Sigmoid colon (tissue), 7 donors: ENCODE results near the gene PDE9A. TPM values are rescaled to one million over a fixed set of nuclear protein-coding genes. Genes with fewer than 3 reads are reported as not detected.

Source experiments
- DNase-seq: peaks from one replicate; pipeline ENCODE4 v3.0.0-alpha.2; 2019
- H3K27ac ChIP-seq, 4 donors: fragments of 200-600 bp; sonication (generic); one replicate each; pipeline ENCODE4 v1.5.1; 2016 to 2019; ENCODE audit warnings: mild to moderate bottlenecking in 1 of 4
- H3K27me3 ChIP-seq, 3 donors: fragments of 200-600 bp; sonication (generic); one replicate each; pipeline ENCODE4 v1.5.1; 2019; ENCODE audit warnings: mild to moderate bottlenecking in 1 of 3
- H3K36me3 ChIP-seq, 4 donors: fragments of 200-600 bp; sonication (generic); one replicate each; pipeline ENCODE4 v1.5.1; 2016 to 2019
- H3K4me1 ChIP-seq, 4 donors: fragments of 200-600 bp; sonication (generic); one replicate each; pipeline ENCODE4 v1.5.1; 2017 to 2019
- H3K4me3 ChIP-seq, 4 donors: fragments of 200-600 bp; sonication (generic); one replicate each; pipeline ENCODE4 v1.5.1; 2017 to 2019; ENCODE audit warnings: mild to moderate bottlenecking in 2 of 4, moderate library complexity in 1 of 4
- H3K9me3 ChIP-seq, 4 donors: fragments of 200-600 bp in 3 of 4; sonication (generic) in 3 of 4; one replicate each; pipeline versions ENCODE4 v1.5.1 to v1.6.1; 2013 to 2019
- EP300 ChIP-seq, 4 donors: sonication (generic); formaldehyde crosslinking; IDR thresholded peaks; one replicate each; pipeline ENCODE4 v1.6.1; 2017; ENCODE audit warnings: antibody characterized with exemption in 4 of 4
- POLR2A ChIP-seq, 2 donors: fragments of 450-650 bp; IDR thresholded peaks; one replicate each; pipeline ENCODE4 v1.6.1; 2016; ENCODE audit warnings: antibody characterized with exemption in 2 of 2, mild to moderate bottlenecking in 2 of 2, moderate library complexity in 2 of 2
- POLR2AphosphoS5 ChIP-seq, 4 donors: sonication (generic); formaldehyde crosslinking; IDR thresholded peaks; one replicate each; pipeline ENCODE4 v1.6.1; 2017; ENCODE audit warnings: antibody characterized with exemption in 4 of 4
- WGBS, 2 donors: extraction: QIAGEN DNeasy Blood & Tissue Kit; methylation state at CpG; one replicate each; pipeline ENCODE4 v1.1.7; 2013; 5-methylcytosine and 5-hydroxymethylcytosine counted together
- intact Hi-C: fragments of 100-400 bp; cut with DNase I; formaldehyde crosslinking; loops from one replicate; pipeline ENCODE4 v1.15.1; 2023
- polyA plus RNA-seq, 3 donors: library from polyadenylated mRNA; stranded (reverse); fragments of 200-250 nt; gene quantifications; one replicate each; pipeline ENCODE4 v1.2.3, GENCODE V29; 2013
- total RNA-seq, 4 donors: library from RNA; depleted of rRNA; stranded (reverse); fragments of >200 nt; gene quantifications; one replicate each; pipeline ENCODE4 v1.1.0, GENCODE V29; 2016
- TF ChIP-seq, protein P1 (sequence below), 4 experiments: fragments of 450-650 bp in 3 of 4; fragments of 200-600 bp in 1 of 4; IDR thresholded peaks; one replicate each; pipeline ENCODE4 v1.5.1; 2016 to 2019; ENCODE audit warnings: antibody characterized with exemption in 4 of 4, mild to moderate bottlenecking in 3 of 4, moderate library complexity in 2 of 4
- donor health status: healthy with polysubstance abuse.
- donor health status: Bipolar disorder and iron deficiency.
- donor health status: healthy.

The PDE9A gene
- total and polyA plus RNA-seq, 7 donors, result 71.6 to 433 (median 102) TPM

DNA sequence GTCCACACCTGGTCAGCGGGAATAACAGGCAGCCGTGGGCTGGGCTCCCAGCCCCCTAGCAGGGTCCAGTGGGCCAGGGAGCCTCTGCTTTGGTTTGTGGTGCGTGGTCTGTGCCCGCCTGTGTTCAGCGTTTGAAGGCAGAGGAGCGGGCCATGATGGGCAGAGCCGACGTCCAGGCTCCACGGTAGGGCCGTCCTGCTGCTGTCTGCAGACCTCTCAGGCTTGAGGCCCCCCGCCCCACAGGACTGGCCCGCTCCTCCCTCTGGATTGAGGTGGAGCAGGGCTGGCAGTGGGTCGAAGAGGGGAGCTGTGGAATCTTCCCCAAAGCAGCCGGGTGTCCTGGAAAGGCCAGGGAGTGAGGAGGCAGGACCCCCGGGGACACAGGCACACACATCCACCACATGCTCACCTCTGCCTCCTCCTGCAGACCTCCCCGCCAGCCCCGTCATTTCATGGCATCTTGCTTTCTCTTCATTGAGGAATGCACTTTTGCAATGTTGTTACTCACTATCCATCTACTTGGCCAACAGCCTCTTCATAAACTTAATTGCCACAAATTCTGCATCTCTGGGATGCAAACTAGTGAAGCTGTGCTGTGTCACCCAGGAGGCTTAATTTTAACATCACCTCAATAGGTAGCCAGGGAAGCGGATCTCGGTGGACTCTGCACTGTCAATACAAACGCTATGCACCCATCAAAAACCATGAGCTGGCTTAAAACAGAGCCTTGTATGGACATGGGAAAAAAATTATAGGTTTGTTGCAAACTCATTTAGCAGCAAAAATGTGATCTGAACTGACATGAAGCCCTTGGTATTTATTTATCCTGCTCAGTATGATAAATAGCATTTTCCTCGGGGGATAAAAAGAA, 85.9 kb downstream of the PDE9A start:
- peak; percentile 59 for DNase-seq
- Histone ChIP-seq H3K36me3 (peaks cover 8 to 57% (median 18%) of the 10 kb centered on the region in 4 donors), H3K4me3 (no peak overlapping the region), H3K9me3 (no peaks in the 10 kb centered on the region), H3K4me1 (peaks cover 0 to 46% (median 31%) of the 10 kb centered on the region in 4 donors), H3K27ac (peak overlapping the region; percentile 80 to 83 (median 82)), H3K27me3 (no peaks in the 10 kb centered on the region)
- 95 to 96% methylated on average over 21 of the region's 21 CpGs for WGBS, 2 donors
- TF ChIP-seq POLR2A (IDR thresholded peaks at IDR 0.05), result no peak
- TF ChIP-seq EP300 (IDR thresholded peaks at IDR 0.05), result no peak
- TF ChIP-seq, protein P1, sequence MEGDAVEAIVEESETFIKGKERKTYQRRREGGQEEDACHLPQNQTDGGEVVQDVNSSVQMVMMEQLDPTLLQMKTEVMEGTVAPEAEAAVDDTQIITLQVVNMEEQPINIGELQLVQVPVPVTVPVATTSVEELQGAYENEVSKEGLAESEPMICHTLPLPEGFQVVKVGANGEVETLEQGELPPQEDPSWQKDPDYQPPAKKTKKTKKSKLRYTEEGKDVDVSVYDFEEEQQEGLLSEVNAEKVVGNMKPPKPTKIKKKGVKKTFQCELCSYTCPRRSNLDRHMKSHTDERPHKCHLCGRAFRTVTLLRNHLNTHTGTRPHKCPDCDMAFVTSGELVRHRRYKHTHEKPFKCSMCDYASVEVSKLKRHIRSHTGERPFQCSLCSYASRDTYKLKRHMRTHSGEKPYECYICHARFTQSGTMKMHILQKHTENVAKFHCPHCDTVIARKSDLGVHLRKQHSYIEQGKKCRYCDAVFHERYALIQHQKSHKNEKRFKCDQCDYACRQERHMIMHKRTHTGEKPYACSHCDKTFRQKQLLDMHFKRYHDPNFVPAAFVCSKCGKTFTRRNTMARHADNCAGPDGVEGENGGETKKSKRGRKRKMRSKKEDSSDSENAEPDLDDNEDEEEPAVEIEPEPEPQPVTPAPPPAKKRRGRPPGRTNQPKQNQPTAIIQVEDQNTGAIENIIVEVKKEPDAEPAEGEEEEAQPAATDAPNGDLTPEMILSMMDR (IDR thresholded peaks at IDR 0.05), result no peak
- no peak for TF ChIP-seq POLR2AphosphoS5 (IDR thresholded peaks at IDR 0.05)
- intact Hi-C loops, result no loop called here

DNA sequence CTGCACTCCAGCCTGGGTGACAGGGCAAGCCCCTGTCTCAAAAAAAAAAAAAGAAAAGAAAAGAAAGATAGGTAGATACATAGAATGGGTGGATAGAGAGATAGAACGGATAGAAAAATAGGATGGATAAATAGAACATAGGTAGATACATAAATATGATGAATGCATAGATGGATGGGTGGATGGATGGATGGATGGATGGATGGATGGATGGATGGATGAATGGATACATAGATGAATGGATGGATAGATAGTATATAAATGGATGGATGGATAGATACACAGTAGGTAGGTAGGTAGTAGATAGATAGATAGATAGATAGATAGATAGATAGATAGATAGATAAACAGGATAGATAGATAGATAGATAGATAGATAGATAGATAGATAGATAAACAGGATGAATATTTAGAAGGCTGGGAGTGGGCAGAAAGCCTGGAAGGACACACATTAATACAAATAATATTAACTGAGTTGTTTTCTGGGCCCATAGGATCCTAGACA, 87.0 kb downstream of the PDE9A start:
- no peak for DNase-seq
- Histone ChIP-seq H3K27ac (no peak overlapping the region), H3K27me3 (no peaks in the 10 kb centered on the region), H3K9me3 (no peaks in the 10 kb centered on the region), H3K4me1 (peaks cover 0 to 46% (median 33%) of the 10 kb centered on the region in 4 donors), H3K4me3 (no peak overlapping the region), H3K36me3 (peaks cover 0 to 57% (median 13%) of the 10 kb centered on the region in 4 donors)
- intact Hi-C loops, result loop anchor here (5.0 kb wide), 1 partner anchor 68 kb away; no protein-coding TSS in a partner anchor
- WGBS, 2 donors, result 97 to 98% methylated on average over 1 of the region's 1 CpG
- no peak for TF ChIP-seq EP300 (IDR thresholded peaks at IDR 0.05)
- TF ChIP-seq POLR2AphosphoS5 (IDR thresholded peaks at IDR 0.05), result no peak
- TF ChIP-seq POLR2A (IDR thresholded peaks at IDR 0.05), result no peak
- TF ChIP-seq, protein P1 (IDR thresholded peaks at IDR 0.05), result no peak

DNA sequence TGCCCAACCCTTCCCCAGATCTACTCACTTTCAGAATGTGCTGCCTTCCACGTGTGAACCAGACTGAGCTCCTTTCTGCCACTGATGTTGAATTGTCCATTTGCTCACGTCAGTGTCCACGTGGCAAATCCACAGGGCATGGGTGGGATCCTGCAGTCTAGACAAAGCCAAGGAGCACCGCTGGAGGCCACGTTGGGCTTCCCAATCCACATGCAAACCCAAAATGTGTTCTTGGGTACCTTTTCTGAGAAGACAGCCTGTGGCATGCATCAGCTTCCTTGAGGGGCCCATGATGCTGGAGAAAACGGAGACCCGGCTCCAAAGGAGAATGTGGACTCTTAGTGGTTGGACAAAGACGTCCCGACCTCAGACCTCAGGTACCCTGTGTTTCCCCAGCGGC, 87.6 kb downstream of the PDE9A start:
- 88 to 93% methylated on average over 10 of the region's 10 CpGs for WGBS, 2 donors
- peaks cover 0 to 51% (median 39%) of the 10 kb centered on the region in 4 donors for H3K4me1 ChIP-seq
- peaks cover 0 to 57% (median 7%) of the 10 kb centered on the region in 4 donors for H3K36me3 ChIP-seq
- H3K27me3 ChIP-seq, result no peaks in the 10 kb centered on the region
- TF ChIP-seq POLR2AphosphoS5 (IDR thresholded peaks at IDR 0.05), result no peak
- TF ChIP-seq, protein P1 (IDR thresholded peaks at IDR 0.05), result no peak
- TF ChIP-seq EP300 (IDR thresholded peaks at IDR 0.05), result no peak
- TF ChIP-seq POLR2A (IDR thresholded peaks at IDR 0.05), result no peak
- H3K27ac ChIP-seq, result peak overlapping the region in 2 of 4 donors; percentile 15 to 37
- intact Hi-C loops, result loop anchor here (5.0 kb wide), 1 partner anchor 69 kb away; no protein-coding TSS in a partner anchor
- H3K9me3 ChIP-seq, result no peaks in the 10 kb centered on the region
- peak; percentile 24 for DNase-seq
- H3K4me3 ChIP-seq, result no peak overlapping the region

DNA sequence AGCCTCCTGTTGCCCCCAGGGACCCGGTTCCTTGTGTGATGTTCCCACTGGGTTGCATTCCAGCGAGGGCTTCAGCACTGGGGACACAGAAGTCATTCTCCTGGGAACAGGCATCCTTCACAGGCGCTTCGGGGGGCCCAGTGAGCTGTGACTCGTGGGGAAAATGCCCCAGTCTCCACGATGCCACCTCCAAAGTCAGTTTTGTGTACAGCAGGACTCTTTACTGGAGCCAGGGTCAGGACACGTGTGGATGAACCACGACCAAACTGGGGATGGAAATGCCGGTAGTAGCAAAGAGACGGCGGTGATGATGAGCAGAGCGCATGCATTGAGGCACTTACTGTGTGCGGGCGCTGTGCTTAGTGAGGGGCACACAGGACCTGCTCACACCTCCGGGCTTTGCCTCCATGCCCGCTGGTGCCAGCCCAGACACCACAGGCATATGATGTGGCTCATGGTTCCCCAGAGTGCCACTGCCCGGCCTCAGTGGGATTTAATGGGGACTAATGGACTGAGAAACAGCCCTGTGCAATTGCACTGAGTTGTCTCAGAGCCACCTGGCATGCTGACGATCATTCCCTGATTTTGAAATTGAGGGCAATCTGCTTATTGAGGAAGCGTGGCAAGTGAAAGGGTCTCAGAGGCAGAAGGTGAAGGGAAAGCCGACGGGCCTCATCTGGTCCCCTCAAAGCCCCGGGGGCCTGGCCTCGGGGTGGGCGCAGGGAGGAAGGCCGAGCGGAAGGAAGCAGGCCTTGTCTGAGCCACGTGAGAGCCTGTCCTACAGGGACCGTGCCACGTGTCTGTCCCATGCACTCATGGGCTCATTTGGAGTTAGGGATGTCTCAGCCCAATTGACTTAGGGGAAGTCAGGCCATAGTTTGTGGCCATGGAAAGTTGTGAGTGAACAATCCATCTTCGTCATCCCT, 91.4 kb downstream of the PDE9A start:
- H3K4me1 ChIP-seq, result peaks cover 0 to 63% (median 47%) of the 10 kb centered on the region in 4 donors
- peak overlapping the region in 3 of 4 donors; percentile 79 to 84 (median 84) for H3K27ac ChIP-seq
- H3K9me3 ChIP-seq, result no peaks in the 10 kb centered on the region
- peaks cover 0 to 45% (median 4%) of the 10 kb centered on the region in 4 donors for H3K36me3 ChIP-seq
- intact Hi-C loops, result loop anchor here (5.0 kb wide), 1 partner anchor 72 kb away; no protein-coding TSS in a partner anchor
- H3K4me3 ChIP-seq, result no peak overlapping the region
- peak; percentile 58 for DNase-seq
- 87 to 91% methylated on average over 30 of the region's 30 CpGs for WGBS, 2 donors
- no peaks in the 10 kb centered on the region for H3K27me3 ChIP-seq
- TF ChIP-seq, protein P1 (IDR thresholded peaks at IDR 0.05), result no peak
- TF ChIP-seq POLR2A (IDR thresholded peaks at IDR 0.05) (no peak), EP300 (IDR thresholded peaks at IDR 0.05) (no peak), POLR2AphosphoS5 (IDR thresholded peaks at IDR 0.05) (no peak)
